A549 (cell line): Measurements from ENCODE around the gene SETBP1. TPM values are rescaled to one million over a fixed set of nuclear protein-coding genes. Genes with fewer than 3 reads are reported as not detected.

Experiments
- ATAC-seq, 2 experiments: fragments of 200-7000 bp in 1 of 2; fragments of >200 bp in 1 of 2; cut with Nextera tagmentation in 1 of 2; cut with Tn5 transposase in 1 of 2; 3 replicates each; pipeline versions ENCODE4 v1.8.0 to v1.9.1; 2018 to 2020; ENCODE audit warnings: mild to moderate bottlenecking in 1 of 2, moderate library complexity in 1 of 2
- CTCF ChIA-PET: fragments of 300-600 bp; sonication (Branson Sonifier 250); formaldehyde crosslinking; extraction: SDS; loops from one replicate; lab custom pipeline; 2021; ENCODE audit warnings: antibody characterized with exemption, inconsistent platforms; lab: Yijun Ruan, JAX
- POLR2A ChIA-PET: fragments of 350-600 bp; formaldehyde crosslinking; extraction: SDS; loops from one replicate; lab custom pipeline; 2021; ENCODE audit warnings: antibody characterized with exemption, inconsistent platforms; lab: Yijun Ruan, JAX
- DNase-seq, 2 experiments: peaks; one replicate each; pipeline versions ENCODE4 v3.0.0 to v3.0.0-alpha.2; 2011 to 2016; ENCODE audit warnings: low read depth in 1 of 2, low spot score in 1 of 2
- FAIRE-seq: peaks from 2 replicates; lab custom pipeline; 2011; peaks lifted over from hg19 to GRCh38; lab: Jason Lieb, UNC
- H3K27ac ChIP-seq, 2 experiments: fragments of >200 bp; sonication (Bioruptor Twin); formaldehyde crosslinking; 3 replicates each; pipeline ENCODE4 v1.5.1; 2016 to 2017
- H3K4me1 ChIP-seq: fragments of >200 bp; sonication (Bioruptor Twin); formaldehyde crosslinking; 3 replicates; pipeline ENCODE4 v1.6.1; 2016
- H3K4me2 ChIP-seq: fragments of >200 bp; sonication (Bioruptor Twin); formaldehyde crosslinking; 3 replicates; pipeline ENCODE4 v1.6.1; 2016
- H3K4me3 ChIP-seq: fragments of >200 bp; sonication (Bioruptor Twin); formaldehyde crosslinking; 3 replicates; pipeline ENCODE4 v1.5.1; 2016
- H3K9me3 ChIP-seq: fragments of >200 bp; sonication (Bioruptor Twin); formaldehyde crosslinking; 3 replicates; pipeline ENCODE4 v1.6.1; 2016
- ATOH8 ChIP-seq: fragments of 250-450 bp; sonication (Bioruptor Pico); IDR thresholded peaks from 2 replicates; pipeline ENCODE4 v1.5.0; 2020; ENCODE audit warnings: low read depth, mild to moderate bottlenecking, moderate library complexity
- CBX8 ChIP-seq: fragments of 200-600 bp; sonication (generic); IDR thresholded peaks from 2 replicates; pipeline ENCODE4 v1.6.1; 2016
- EHF ChIP-seq: fragments of 250-450 bp; sonication (Bioruptor Pico); IDR thresholded peaks from 2 replicates; pipeline ENCODE4 v1.5.0; 2020; ENCODE audit warnings: mild to moderate bottlenecking
- EHMT2 ChIP-seq: fragments of 200-600 bp; sonication (generic); IDR thresholded peaks from 2 replicates; pipeline ENCODE4 v1.6.1; 2016; ENCODE audit warnings: antibody characterized with exemption, low read depth, mild to moderate bottlenecking, moderate library complexity
- ESRRA ChIP-seq: fragments of 150-350 bp; IDR thresholded peaks from 2 replicates; pipeline ENCODE4 v1.6.1; 2014; ENCODE audit warnings: mild to moderate bottlenecking, low read length, borderline replicate concordance
- HES2 ChIP-seq: fragments of >200 bp; sonication (Bioruptor Twin); formaldehyde crosslinking; IDR thresholded peaks from 2 replicates; pipeline ENCODE4 v1.6.1; 2016
- HEYL ChIP-seq: fragments of 250-450 bp; sonication (Bioruptor Pico); IDR thresholded peaks from 2 replicates; pipeline ENCODE4 v1.8.0; 2021; ENCODE audit warnings: mild to moderate bottlenecking, moderate library complexity
- HOXB13 ChIP-seq: fragments of 250-450 bp; sonication (Bioruptor Pico); IDR thresholded peaks from 2 replicates; pipeline ENCODE4 v1.5.0; 2020; ENCODE audit warnings: low read depth, mild to moderate bottlenecking, moderate library complexity
- HOXB5 ChIP-seq: fragments of 250-450 bp; sonication (Bioruptor Pico); IDR thresholded peaks from 2 replicates; pipeline ENCODE4 v1.5.0; 2020; ENCODE audit warnings: mild to moderate bottlenecking, moderate library complexity
- JUNB ChIP-seq: fragments of >200 bp; sonication (Bioruptor Twin); formaldehyde crosslinking; IDR thresholded peaks from 2 replicates; pipeline ENCODE4 v1.6.1; 2016
- KDM1A ChIP-seq: fragments of 200-600 bp; sonication (generic); IDR thresholded peaks from 2 replicates; pipeline ENCODE4 v1.6.1; 2016; ENCODE audit warnings: low read depth, mild to moderate bottlenecking
- KDM5A ChIP-seq: fragments of 200-600 bp; sonication (generic); IDR thresholded peaks from 2 replicates; pipeline ENCODE4 v1.6.1; 2016; ENCODE audit warnings: antibody characterized with exemption, mild to moderate bottlenecking
- NR3C1 ChIP-seq: fragments of >200 bp; sonication (Bioruptor Twin); formaldehyde crosslinking; IDR thresholded peaks from 3 replicates; pipeline ENCODE4 v1.6.1; 2017
- RAD21 ChIP-seq, 2 experiments: fragments of >200 bp in 1 of 2; sonication (Bioruptor Twin) in 1 of 2; formaldehyde crosslinking in 1 of 2; IDR thresholded peaks in 1 of 2; conservative IDR thresholded peaks in 1 of 2; 2 replicates in 1 of 2; 3 replicates in 1 of 2; pipeline ENCODE4 v1.6.1; 2012 to 2018; ENCODE audit warnings: inconsistent platforms in 1 of 2
- RCOR1 ChIP-seq: fragments of 150-350 bp; IDR thresholded peaks from 2 replicates; pipeline ENCODE4 v1.6.1; 2014; ENCODE audit warnings: antibody characterized with exemption, low read length, low read depth
- TFCP2L1 ChIP-seq: fragments of 250-450 bp; sonication (Bioruptor Pico); IDR thresholded peaks from 2 replicates; pipeline ENCODE4 v1.5.0; 2021; ENCODE audit warnings: mild to moderate bottlenecking
- TP53 ChIP-seq: fragments of 250-450 bp; sonication (Bioruptor Pico); IDR thresholded peaks from 2 replicates; pipeline ENCODE4 v1.5.0; 2021; ENCODE audit warnings: mild to moderate bottlenecking, moderate library complexity
- ZC3H11A ChIP-seq: fragments of 450-650 bp; IDR thresholded peaks from 2 replicates; pipeline ENCODE4 v1.6.1; 2014; ENCODE audit warnings: antibody characterized with exemption, mild to moderate bottlenecking
- ZFP36 ChIP-seq: fragments of 450-650 bp; IDR thresholded peaks from 2 replicates; pipeline ENCODE4 v1.6.1; 2014; ENCODE audit warnings: borderline replicate concordance; ENCODE audit not compliant: partially characterized antibody
- ZSCAN20 ChIP-seq: fragments of 250-450 bp; sonication (Bioruptor Pico); IDR thresholded peaks from 2 replicates; pipeline ENCODE4 v1.8.0; 2022; ENCODE audit warnings: mild to moderate bottlenecking, moderate library complexity
- WGBS: methylation state at CpG from one replicate; pipeline ENCODE4 v1.1.6; 2017; ENCODE audit errors: missing lambda C conversion rate; 5-methylcytosine and 5-hydroxymethylcytosine counted together
- polyA plus RNA-seq, 4 experiments: library from polyadenylated mRNA; depleted of rRNA in 3 of 4; stranded (reverse); fragments of >200 nt; fragmentation: RNase III in 1 of 4; extraction: RNeasy Plus Mini Kit Qiagen cat#74134 plus additional on column Dnase treatment in 1 of 4; gene quantifications; 2 replicates in 3 of 4; 3 replicates in 1 of 4; pipeline ENCODE4 v1.2.3, GENCODE V29; 2011 to 2017
- TF ChIP-seq, protein P1 (sequence below): fragments of 200-600 bp; sonication (generic); IDR thresholded peaks from 2 replicates; pipeline ENCODE4 v1.6.1; 2016; ENCODE audit warnings: antibody characterized with exemption, mild to moderate bottlenecking, moderate library complexity
- TF ChIP-seq, protein P2 (sequence below): fragments of 450-650 bp; IDR thresholded peaks from 2 replicates; pipeline ENCODE4 v1.6.1; 2014; ENCODE audit warnings: antibody characterized with exemption
- TF ChIP-seq, protein P3 (sequence below): fragments of 250-450 bp; sonication (Bioruptor Pico); IDR thresholded peaks from 2 replicates; pipeline ENCODE4 v1.5.0; 2021; ENCODE audit warnings: mild to moderate bottlenecking, moderate library complexity, borderline replicate concordance

Gene SETBP1
- polyA plus RNA-seq, 2 of the 4 experiments (the other 2 are of a cell fraction), result 0.50 to 1.9 TPM

DNA sequence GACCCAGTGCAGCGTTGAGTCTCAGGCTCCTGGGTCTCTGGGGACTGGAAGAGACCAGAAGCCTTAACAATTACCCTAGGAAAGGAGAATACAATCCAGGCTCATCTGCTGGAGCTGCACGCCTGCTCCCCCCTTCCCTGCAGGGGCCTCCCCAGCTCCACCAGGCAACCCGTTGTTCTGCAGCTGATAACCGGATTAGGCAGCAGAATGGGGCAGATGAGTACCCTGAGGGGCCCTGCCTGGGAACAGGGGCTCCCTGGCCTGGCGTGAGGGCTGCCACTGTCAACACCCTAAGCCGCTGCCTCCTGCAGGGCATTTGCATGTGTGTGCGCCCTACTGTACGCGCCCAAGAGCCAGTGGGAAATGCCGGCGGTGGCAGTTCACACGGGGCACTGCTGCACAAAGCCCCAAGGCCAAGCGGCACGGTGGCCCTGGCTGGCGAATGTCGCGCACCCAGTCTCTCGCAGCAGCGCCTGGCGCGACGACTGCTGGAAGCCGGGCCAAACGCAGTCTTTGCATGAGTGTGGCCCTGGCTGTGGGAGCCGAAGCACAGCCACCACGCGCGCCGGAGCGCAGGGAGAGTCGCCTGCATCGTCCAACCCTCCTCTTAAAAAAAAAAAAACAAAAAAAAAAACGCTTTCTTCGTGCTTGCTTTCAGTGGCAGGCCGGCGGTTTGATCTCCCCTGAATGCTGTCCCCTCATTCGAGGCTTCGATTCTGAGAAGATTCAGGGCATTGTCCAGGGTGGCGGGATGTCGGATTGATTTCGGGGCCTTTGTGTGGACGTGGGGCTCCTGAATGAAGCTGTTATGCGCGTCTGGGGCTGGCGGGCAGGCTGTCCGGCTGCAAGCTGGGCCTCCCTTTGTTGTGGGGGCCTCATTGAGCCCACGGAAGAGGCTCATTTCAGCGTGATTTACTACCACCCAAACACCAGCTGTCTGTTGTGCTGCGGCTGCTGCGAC lies 63.8 kb downstream of the SETBP1 start:
- TF ChIP-seq NR3C1 (no peak), TP53 (CRISPR knock-in tag) (no peak), EHMT2 (no peak), JUNB (no peak), ZC3H11A (no peak), CBX8 (no peak), KDM1A (no peak), ATOH8 (CRISPR knock-in tag) (no peak), HEYL (CRISPR knock-in tag) (no peak)
- Histone ChIP-seq H3K4me3 (no peak overlapping the region), H3K4me1 (no peaks in the 10 kb centered on the region), H3K27ac (no peak overlapping the region), H3K9me3 (no peaks in the 10 kb centered on the region), H3K4me2 (no peak overlapping the region)
- ChIA-PET CTCF (no interaction called here), POLR2A (no interaction called here)
- 91% methylated on average over 45 of the region's 50 CpGs for WGBS
- DNase-seq (no peak), ATAC-seq (no peak), FAIRE-seq (no peak)

DNA sequence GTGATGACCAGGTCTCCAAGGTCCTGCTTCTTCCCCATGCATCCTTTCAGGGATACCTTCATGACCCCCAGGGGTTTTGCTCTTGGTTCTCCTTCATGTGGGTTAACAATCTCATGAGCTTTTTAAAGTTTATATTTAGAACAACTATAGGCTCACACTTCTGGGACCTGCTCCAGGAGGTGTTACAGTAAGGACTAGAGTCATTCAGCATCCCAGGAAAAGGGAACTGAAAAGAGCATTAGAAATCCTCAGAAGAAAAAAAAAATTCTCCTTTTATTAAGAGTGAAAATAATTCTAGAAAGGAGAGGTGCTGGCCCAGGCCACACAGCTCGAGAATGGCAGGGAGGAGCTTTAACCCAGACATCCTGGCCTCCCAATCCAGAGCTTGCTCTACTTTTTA lies 66.5 kb downstream of the SETBP1 start:
- no peak overlapping the region for H3K4me2 ChIP-seq
- TF ChIP-seq KDM5A (no peak), ZSCAN20 (CRISPR knock-in tag) (no peak), HOXB13 (CRISPR knock-in tag) (no peak), HOXB5 (CRISPR knock-in tag) (no peak), ZFP36 (no peak), TFCP2L1 (CRISPR knock-in tag) (no peak), EHF (CRISPR knock-in tag) (no peak), EHMT2 (no peak), HEYL (CRISPR knock-in tag) (no peak), HES2 (no peak), RAD21 (conservative IDR thresholded peaks at IDR 0.05 in 1 of 2, IDR thresholded peaks at IDR 0.05 in 1 of 2) (no peak), ESRRA (no peak), RCOR1 (no peak), JUNB (no peak)
- TF ChIP-seq, protein P1, sequence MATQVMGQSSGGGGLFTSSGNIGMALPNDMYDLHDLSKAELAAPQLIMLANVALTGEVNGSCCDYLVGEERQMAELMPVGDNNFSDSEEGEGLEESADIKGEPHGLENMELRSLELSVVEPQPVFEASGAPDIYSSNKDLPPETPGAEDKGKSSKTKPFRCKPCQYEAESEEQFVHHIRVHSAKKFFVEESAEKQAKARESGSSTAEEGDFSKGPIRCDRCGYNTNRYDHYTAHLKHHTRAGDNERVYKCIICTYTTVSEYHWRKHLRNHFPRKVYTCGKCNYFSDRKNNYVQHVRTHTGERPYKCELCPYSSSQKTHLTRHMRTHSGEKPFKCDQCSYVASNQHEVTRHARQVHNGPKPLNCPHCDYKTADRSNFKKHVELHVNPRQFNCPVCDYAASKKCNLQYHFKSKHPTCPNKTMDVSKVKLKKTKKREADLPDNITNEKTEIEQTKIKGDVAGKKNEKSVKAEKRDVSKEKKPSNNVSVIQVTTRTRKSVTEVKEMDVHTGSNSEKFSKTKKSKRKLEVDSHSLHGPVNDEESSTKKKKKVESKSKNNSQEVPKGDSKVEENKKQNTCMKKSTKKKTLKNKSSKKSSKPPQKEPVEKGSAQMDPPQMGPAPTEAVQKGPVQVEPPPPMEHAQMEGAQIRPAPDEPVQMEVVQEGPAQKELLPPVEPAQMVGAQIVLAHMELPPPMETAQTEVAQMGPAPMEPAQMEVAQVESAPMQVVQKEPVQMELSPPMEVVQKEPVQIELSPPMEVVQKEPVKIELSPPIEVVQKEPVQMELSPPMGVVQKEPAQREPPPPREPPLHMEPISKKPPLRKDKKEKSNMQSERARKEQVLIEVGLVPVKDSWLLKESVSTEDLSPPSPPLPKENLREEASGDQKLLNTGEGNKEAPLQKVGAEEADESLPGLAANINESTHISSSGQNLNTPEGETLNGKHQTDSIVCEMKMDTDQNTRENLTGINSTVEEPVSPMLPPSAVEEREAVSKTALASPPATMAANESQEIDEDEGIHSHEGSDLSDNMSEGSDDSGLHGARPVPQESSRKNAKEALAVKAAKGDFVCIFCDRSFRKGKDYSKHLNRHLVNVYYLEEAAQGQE, result no peak
- TF ChIP-seq, protein P2, sequence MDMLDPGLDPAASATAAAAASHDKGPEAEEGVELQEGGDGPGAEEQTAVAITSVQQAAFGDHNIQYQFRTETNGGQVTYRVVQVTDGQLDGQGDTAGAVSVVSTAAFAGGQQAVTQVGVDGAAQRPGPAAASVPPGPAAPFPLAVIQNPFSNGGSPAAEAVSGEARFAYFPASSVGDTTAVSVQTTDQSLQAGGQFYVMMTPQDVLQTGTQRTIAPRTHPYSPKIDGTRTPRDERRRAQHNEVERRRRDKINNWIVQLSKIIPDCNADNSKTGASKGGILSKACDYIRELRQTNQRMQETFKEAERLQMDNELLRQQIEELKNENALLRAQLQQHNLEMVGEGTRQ, result no peak
- TF ChIP-seq, protein P3, sequence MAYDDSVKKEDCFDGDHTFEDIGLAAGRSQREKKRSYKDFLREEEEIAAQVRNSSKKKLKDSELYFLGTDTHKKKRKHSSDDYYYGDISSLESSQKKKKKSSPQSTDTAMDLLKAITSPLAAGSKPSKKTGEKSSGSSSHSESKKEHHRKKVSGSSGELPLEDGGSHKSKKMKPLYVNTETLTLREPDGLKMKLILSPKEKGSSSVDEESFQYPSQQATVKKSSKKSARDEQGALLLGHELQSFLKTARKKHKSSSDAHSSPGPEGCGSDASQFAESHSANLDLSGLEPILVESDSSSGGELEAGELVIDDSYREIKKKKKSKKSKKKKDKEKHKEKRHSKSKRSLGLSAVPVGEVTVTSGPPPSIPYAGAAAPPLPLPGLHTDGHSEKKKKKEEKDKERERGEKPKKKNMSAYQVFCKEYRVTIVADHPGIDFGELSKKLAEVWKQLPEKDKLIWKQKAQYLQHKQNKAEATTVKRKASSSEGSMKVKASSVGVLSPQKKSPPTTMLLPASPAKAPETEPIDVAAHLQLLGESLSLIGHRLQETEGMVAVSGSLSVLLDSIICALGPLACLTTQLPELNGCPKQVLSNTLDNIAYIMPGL (CRISPR knock-in tag), result no peak
- DNase-seq (no peak), ATAC-seq (no peak), FAIRE-seq (no peak)
- no peaks in the 10 kb centered on the region for H3K4me1 ChIP-seq
- H3K4me3 ChIP-seq, result no peak overlapping the region
- H3K9me3 ChIP-seq, result no peaks in the 10 kb centered on the region
- ChIA-PET POLR2A (no interaction called here), CTCF (no interaction called here)
- WGBS, result 33% methylated on average over 1 of the region's 1 CpG
- no peak overlapping the region for H3K27ac ChIP-seq
